A204.1 (cell line): Measurements from ENCODE around the gene BIRC7.
"Not testable (repeated sequence)": the region's sequence is repeated elsewhere in the genome, so short reads cannot be mapped to it uniquely, and the experiment has no call there.

ENCODE experiments used
- FAIRE-seq: peaks from 2 replicates; lab custom pipeline; 2012; peaks lifted over from hg19 to GRCh38; lab: Jason Lieb, UNC

The BIRC7 gene

GRCh38 chr20:63208346-63208909, 27.3 kb upstream of the BIRC7 start:
- no peak for FAIRE-seq

GRCh38 chr20:63210011-63210605, 25.6 kb upstream of the BIRC7 start:
- FAIRE-seq = no peak

- FAIRE-seq = no peak
These were observed 23.3 kb upstream of the BIRC7 start for GRCh38 chr20:63212393-63212730.

- FAIRE-seq = no peak
These were observed 22.9 kb upstream of the BIRC7 start for GRCh38 chr20:63212792-63213191.

- no peak for FAIRE-seq
These were observed 21.2 kb upstream of the BIRC7 start for GRCh38 chr20:63214514-63214913.

- FAIRE-seq = no peak
These were observed 20.3 kb upstream of the BIRC7 start for GRCh38 chr20:63215101-63216040.

GRCh38 chr20:63216041-63216848, 19.5 kb upstream of the BIRC7 start, which contains the start of gene YTHDF1:
Gene YTHDF1, minus strand, starts transcription at chr20:63216131. Its CDS starts 239 bp downstream, at chr20:63215892.
- no peak for FAIRE-seq

GRCh38 chr20:63216849-63217471, 18.7 kb upstream of the BIRC7 start:
- no peak for FAIRE-seq

- FAIRE-seq = no peak
These were observed 18.0 kb upstream of the BIRC7 start for GRCh38 chr20:63217706-63218105.

- no peak for FAIRE-seq
These were observed 16.8 kb upstream of the BIRC7 start for GRCh38 chr20:63218701-63219446.

GRCh38 chr20:63219447-63219821, 16.3 kb upstream of the BIRC7 start:
- FAIRE-seq = no peak

- FAIRE-seq = no peak
These were observed 15.7 kb upstream of the BIRC7 start for GRCh38 chr20:63219866-63220521.

GRCh38 chr20:63220696-63221399, 14.9 kb upstream of the BIRC7 start:
- FAIRE-seq = no peak

- not testable (repeated sequence) for FAIRE-seq
These were observed 14.2 kb upstream of the BIRC7 start for GRCh38 chr20:63221400-63222053.

- FAIRE-seq = no peak
These were observed 13.2 kb upstream of the BIRC7 start for GRCh38 chr20:63222541-63222940.

GRCh38 chr20:63223121-63223825, 12.4 kb upstream of the BIRC7 start:
- no peak for FAIRE-seq

GRCh38 chr20:63223826-63224207, 11.9 kb upstream of the BIRC7 start:
- FAIRE-seq = no peak

- no peak for FAIRE-seq
These were observed 11.2 kb upstream of the BIRC7 start for GRCh38 chr20:63224412-63225081.
